ENCODE data around the gene KIAA1671.

GRCh38 chr22:24950272-24950902, 2.1 kb upstream of the KIAA1671 start:
- no peak for TF ChIP-seq RAD21 (conservative IDR thresholded peaks at IDR 0.05)
- TF ChIP-seq EP300 (conservative IDR thresholded peaks at IDR 0.05; ENCODE audit: poor library complexity, severe bottlenecking) = no peak
- TF ChIP-seq CTCF (IDR thresholded peaks at IDR 0.05; ENCODE audit: poor library complexity, severe bottlenecking) = no peak
